Kidney (tissue), 14 donors: ENCODE data around the gene CCR5. TPM values are rescaled to one million over a fixed set of nuclear protein-coding genes. Genes with fewer than 3 reads are reported as not detected.

Experiments used
- DNase-seq, 5 donors: peaks; one replicate each; pipeline ENCODE4 v3.0.0-alpha.2; 2013 to 2020
- FAIRE-seq: peaks from 2 replicates; lab custom pipeline; 2012; peaks lifted over from hg19 to GRCh38; lab: Jason Lieb, UNC
- H3K27ac ChIP-seq, 2 donors: one replicate each; pipeline ENCODE4 v1.7.0; 2013; ENCODE audit warnings: low read depth in 2 of 2, low read length in 2 of 2, inconsistent platforms in 1 of 2
- H3K27me3 ChIP-seq: one replicate; pipeline ENCODE4 v1.7.1; 2013; ENCODE audit warnings: low read length, inconsistent platforms; ENCODE audit not compliant: control insufficient read depth, insufficient read depth
- H3K36me3 ChIP-seq, 3 donors: one replicate each; pipeline versions ENCODE4 v1.7.0 to v1.7.1; 2013; ENCODE audit warnings: low read length in 3 of 3, control low read depth in 1 of 3, inconsistent platforms in 1 of 3; ENCODE audit not compliant: insufficient read depth in 3 of 3, control insufficient read depth in 2 of 3
- H3K4me1 ChIP-seq, 3 donors: one replicate each; pipeline versions ENCODE4 v1.7.0 to v1.7.1; 2013; ENCODE audit warnings: low read length in 3 of 3, inconsistent platforms in 1 of 3, low read depth in 1 of 3; ENCODE audit not compliant: control insufficient read depth in 2 of 3, insufficient read depth in 2 of 3
- H3K4me3 ChIP-seq, 3 donors: one replicate each; pipeline versions ENCODE4 v1.7.0 to v1.8.1; 2013; ENCODE audit warnings: low read length in 3 of 3, control low read depth in 1 of 3, inconsistent platforms in 1 of 3
- H3K9ac ChIP-seq, 3 donors: one replicate each; pipeline versions ENCODE4 v1.7.0 to v1.7.1; 2013; ENCODE audit warnings: low read length in 3 of 3, control low read depth in 1 of 3, inconsistent platforms in 1 of 3
- H3K9me3 ChIP-seq, 3 donors: one replicate each; pipeline versions ENCODE4 v1.7.0 to v1.7.1; 2013; ENCODE audit warnings: low read length in 3 of 3, control low read depth in 1 of 3, inconsistent platforms in 1 of 3; ENCODE audit not compliant: control insufficient read depth in 2 of 3, insufficient read depth in 1 of 3
- intact Hi-C: fragments of 100-400 bp; cut with DNase I; formaldehyde crosslinking; loops from one replicate; pipeline ENCODE4 v1.11.1; 2022
- polyA plus RNA-seq: library from polyadenylated mRNA; stranded (reverse); fragments of 350-450 nt; fragmentation: Illumina TruSeq; extraction: RNeasy Lipid Tissue Mini Kit (QIAGEN cat#74804); gene quantifications from one replicate; pipeline ENCODE4 v1.2.3, GENCODE V29; 2014; ENCODE audit warnings: low read depth, low replicate concordance; ENCODE audit not compliant: insufficient read depth
- total RNA-seq: library from RNA; stranded (reverse); fragmentation: NEBNext Ultra II Directional; extraction: Animal tissue kit (Norgen Biotek cat#: 25700); gene quantifications from one replicate; pipeline ENCODE4 v1.2.1, GENCODE V29; 2021
- TF ChIP-seq, protein P1 (sequence below): IDR thresholded peaks from 3 replicates; pipeline ENCODE4 v1.5.1; 2012; ENCODE audit warnings: mild to moderate bottlenecking, moderate library complexity, borderline replicate concordance; ENCODE audit not compliant: insufficient read depth; ENCODE audit errors: extremely low read depth
- donor health status: control.
- donor health status: control.
- donor health status: control.
- donor health status: control.
- donor health status: control.
- donor health status: DM: yes; HTN: yes; CAD: no.
- donor health status: Normal renal cell carcinoma (clear cell type).

Gene CCR5
- total and polyA plus RNA-seq, 2 donors from 2014 or later: 0.32 to 4.4 TPM

DNA sequence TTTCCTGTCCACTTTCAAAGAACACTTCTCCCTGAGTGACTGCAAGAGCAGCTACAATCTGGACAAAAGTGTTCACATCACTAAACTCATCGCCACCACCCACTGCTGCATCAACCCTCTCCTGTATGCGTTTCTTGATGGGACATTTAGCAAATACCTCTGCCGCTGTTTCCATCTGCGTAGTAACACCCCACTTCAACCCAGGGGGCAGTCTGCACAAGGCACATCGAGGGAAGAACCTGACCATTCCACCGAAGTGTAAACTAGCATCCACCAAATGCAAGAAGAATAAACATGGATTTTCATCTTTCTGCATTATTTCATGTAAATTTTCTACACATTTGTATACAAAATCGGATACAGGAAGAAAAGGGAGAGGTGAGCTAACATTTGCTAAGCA lies 38.1 kb downstream of the CCR5 start:
- Histone ChIP-seq H3K9ac (no peak overlapping the region), H3K27ac (no peak overlapping the region), H3K36me3 (no peaks in the 10 kb centered on the region), H3K9me3 (no peaks in the 10 kb centered on the region), H3K27me3 (no peaks in the 10 kb centered on the region), H3K4me1 (peaks cover 0 to 15% (median 12%) of the 10 kb centered on the region in 3 donors), H3K4me3 (no peak overlapping the region)
- TF ChIP-seq, protein P1, sequence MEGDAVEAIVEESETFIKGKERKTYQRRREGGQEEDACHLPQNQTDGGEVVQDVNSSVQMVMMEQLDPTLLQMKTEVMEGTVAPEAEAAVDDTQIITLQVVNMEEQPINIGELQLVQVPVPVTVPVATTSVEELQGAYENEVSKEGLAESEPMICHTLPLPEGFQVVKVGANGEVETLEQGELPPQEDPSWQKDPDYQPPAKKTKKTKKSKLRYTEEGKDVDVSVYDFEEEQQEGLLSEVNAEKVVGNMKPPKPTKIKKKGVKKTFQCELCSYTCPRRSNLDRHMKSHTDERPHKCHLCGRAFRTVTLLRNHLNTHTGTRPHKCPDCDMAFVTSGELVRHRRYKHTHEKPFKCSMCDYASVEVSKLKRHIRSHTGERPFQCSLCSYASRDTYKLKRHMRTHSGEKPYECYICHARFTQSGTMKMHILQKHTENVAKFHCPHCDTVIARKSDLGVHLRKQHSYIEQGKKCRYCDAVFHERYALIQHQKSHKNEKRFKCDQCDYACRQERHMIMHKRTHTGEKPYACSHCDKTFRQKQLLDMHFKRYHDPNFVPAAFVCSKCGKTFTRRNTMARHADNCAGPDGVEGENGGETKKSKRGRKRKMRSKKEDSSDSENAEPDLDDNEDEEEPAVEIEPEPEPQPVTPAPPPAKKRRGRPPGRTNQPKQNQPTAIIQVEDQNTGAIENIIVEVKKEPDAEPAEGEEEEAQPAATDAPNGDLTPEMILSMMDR: no peak
- no peak for FAIRE-seq
- DNase-seq: no peak
- intact Hi-C loops: no loop called here

DNA sequence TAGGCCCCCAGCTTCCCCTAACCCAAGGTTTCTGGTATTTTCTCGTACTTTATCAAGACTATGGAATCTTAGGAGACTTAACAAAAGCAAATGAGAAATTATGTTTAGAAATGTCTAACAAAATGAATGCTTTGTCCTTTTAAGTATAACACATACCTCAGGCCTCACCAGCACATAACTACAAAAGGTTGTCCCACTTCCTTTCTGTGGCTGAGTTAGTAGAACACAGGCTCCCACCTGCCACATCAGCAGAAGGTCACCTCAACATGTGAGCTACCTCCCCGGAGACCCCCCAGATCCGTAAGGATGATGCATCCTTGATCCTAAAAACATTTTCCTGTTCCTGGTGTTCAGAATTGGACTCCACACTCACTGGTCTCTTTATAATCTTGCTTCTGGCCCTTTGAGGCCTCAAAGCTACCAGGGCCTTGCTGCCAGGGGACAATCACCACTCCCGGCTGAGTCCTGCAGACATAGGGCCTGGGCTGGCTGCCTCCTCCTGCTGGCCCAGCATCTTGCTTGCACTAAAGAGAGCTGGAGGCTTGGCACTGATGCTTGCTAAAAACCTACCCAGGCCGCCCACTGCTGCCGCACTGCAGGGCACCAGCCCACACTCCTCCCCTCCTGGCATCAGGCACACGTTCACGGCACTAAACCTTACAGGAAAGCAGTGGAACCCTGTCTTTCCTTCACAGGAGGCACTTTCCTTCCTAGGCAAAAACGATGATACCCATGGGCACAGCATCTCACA lies 39.2 kb downstream of the CCR5 start:
- Histone ChIP-seq H3K4me3 (no peak overlapping the region), H3K9me3 (no peaks in the 10 kb centered on the region), H3K9ac (no peak overlapping the region), H3K27me3 (no peaks in the 10 kb centered on the region), H3K4me1 (peaks cover 0 to 12% (median 11%) of the 10 kb centered on the region in 3 donors), H3K36me3 (no peaks in the 10 kb centered on the region), H3K27ac (no peak overlapping the region)
- DNase-seq: no peak
- intact Hi-C loops: no loop called here
- TF ChIP-seq, protein P1: no peak
- FAIRE-seq: no peak

DNA sequence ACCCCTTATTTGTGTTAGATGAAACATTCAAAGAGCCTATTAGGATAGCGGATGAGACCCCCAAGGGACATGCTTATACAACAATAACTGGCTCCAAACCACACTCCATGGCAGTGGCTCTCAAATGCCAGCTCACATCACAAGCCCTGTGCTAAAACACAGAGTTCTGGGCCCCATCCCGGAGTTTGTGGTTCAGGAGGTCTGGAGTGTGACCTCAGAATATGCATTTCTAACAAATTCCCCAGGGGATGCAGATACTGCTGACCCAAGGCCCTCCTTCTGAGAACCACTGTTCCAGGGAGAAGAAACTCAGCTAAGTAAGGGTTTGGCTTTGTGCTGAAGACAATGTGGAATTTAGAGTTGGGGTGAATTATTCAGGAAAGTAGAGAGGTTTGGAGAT lies 39.9 kb downstream of the CCR5 start:
- no peaks in the 10 kb centered on the region for H3K36me3 ChIP-seq
- H3K4me3 ChIP-seq: no peak overlapping the region
- H3K27ac ChIP-seq: no peak overlapping the region
- H3K27me3 ChIP-seq: no peaks in the 10 kb centered on the region
- FAIRE-seq: no peak
- no peak overlapping the region for H3K9ac ChIP-seq
- intact Hi-C loops: no loop called here
- TF ChIP-seq, protein P1: no peak
- DNase-seq: no peak
- no peaks in the 10 kb centered on the region for H3K9me3 ChIP-seq
- H3K4me1 ChIP-seq: peaks cover 0 to 9% (median 9%) of the 10 kb centered on the region in 3 donors
